GM21515 (cell line): ENCODE measurements around the gene MRLN.
"Not testable (repeated sequence)": the region's sequence is repeated elsewhere in the genome, so short reads cannot be mapped to it uniquely, and the experiment has no call there.

Experiments
- ATAC-seq: cut with Tn5 transposase; IDR thresholded peaks from one replicate; pipeline ENCODE4 v1.9.1; 2021; ENCODE audit not compliant: unreplicated experiment

MRLN gene

DNA sequence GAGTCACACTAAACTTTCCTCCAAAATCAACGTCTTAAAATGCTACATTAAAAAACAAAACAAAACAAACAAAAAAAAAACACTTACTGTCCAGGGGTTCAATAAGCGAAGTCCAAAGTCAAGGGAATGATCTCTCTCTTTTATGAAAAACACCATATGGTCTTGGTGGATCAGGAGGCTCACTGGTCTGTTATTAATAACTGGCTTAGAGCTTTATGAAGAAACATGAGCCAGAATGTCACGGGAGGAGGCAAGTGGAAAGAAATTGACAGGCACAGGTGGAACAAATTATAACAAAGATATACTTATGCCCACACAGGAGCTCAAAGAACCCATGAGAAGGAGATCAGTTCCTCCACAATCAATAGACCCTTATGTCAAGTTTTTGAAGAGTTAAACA is at the start of gene MRLN:
Gene MRLN, minus strand, starts transcription at position 189 of the 400 bp plus-strand sequence.
- ATAC-seq: no peak

DNA sequence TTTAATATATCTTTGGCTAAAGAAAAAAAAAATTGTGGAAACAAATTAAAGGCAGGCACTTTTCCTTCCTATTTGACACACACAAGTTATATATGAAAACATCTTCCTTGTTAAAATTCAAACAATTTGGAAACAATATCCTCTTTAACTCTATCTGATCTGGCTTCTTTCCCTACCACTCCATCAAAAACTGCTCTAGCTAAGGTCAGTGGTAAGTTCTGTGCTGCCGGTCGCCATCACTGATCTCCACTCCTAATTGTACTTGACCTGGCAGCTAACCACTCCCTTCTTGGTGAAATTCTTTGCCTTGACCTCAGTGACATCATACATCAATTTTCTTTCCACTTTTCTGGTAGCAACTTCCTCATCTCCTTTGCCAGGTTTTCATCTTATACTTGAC is 47.9 kb upstream of the MRLN start:
- ATAC-seq: no peak

DNA sequence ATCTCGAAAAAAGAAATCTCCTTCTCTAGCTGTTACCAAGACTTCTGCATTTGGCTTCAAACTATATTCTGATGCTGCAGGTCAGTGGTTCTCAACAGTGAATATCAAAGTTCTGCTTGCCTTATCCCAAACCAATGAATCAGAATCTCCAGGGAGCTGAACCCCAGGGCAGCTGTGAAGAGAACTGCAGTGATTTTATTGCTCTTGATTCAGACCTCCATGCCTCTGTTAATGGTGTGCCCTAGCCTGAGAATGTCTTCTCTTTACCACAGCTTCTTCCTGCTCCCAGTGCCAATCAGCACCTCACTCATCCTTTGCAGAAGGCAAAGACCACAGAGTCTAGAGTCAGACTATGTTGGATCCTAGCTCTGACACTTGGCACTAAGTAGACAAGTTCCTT is 46.2 kb upstream of the MRLN start:
- no peak for ATAC-seq

DNA sequence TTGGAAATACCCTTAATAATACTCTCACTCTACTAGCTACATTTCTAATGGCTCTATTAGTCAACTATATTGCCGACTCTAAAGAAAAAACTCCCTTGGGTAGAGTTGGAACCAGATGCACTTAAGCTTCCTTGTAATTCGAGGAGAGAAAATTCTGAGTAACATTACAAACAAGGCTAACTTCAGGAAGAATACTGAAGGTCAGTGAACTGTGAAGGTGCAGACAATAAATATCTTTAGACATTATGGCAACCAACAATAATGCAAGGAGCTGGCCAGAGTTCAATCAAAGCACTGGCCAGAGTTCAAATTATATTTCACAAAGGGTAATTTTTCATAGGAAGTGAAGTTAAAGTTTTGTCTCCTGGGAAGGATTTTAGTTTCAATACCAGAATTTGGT is 40.7 kb upstream of the MRLN start:
- ATAC-seq: no peak

DNA sequence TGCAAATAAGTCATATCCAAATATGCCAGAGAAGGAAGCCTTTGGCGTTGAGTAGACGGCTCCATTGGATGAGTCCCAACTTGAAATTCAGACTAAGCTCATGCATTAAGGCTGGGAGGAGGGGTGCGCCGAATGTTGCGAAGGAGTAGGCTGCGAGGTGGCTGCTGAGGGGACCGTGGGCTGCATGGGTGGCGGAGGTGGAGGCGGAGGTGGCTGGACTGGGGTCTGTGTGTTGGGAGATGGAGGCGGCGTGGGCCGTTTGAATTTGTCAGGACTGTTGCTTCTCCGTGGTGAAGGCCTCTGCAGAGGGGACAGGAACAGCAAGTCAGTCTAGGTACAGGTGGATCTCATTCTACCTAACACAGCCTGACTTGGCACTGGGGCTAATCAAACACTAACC is 39.6 kb upstream of the MRLN start:
- no peak for ATAC-seq

DNA sequence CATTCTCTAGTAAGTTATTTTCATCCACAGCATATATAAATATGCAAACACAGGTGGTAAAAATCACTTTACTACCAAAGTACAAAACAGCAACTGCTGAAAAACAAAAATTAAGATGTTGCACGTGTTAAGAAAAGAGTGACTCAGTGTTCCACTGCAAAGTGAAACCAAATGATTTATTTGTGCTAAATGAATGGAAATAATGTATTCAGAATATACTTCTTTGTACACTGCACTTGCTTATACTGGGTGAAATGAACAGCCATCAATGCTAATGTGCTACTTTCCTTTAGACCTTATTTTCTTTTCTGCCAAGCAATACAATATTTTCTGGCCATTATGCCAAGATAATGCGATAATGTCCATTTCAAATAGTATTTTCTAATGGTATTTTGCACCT is 38.3 kb upstream of the MRLN start:
- ATAC-seq: no peak

DNA sequence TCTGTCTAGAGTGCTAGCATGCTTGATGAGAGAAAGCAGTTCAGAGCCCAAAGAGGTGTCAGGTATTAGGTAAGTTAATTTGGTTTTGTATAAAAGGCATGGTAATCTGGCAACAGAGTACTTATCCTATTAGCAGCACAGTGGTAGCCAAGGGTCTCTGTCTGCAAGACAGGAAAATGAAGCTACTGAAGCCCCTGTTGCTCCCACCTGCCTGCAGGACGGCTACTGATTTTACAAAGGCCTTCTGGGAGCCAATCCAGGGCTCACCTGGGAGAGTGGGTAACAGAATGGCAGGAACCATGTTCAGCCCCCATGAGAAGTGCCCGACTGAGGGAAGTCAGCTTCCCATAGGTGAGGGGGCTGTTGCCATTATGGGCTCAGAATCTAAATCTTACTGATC is 36.8 kb upstream of the MRLN start:
- not testable (repeated sequence) for ATAC-seq

DNA sequence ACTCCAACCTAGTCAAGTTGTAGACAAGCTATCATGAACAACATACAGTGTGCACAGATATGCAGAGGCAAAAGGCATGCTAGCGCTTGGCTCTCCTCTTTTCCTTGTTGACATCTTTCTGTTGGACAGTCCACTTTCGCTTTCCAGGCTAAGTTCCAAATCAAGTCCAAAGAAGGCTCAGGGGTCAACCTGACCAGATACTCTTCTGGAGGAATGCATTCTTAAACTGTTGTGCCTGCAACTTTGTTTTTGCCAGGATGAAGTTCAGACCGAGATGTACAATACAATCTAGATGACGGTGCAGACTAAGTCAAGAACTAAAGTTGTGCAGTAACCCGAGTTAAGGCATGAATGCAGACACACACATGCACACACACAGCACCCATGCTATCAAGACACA is 35.7 kb upstream of the MRLN start:
- ATAC-seq: not testable (repeated sequence)

DNA sequence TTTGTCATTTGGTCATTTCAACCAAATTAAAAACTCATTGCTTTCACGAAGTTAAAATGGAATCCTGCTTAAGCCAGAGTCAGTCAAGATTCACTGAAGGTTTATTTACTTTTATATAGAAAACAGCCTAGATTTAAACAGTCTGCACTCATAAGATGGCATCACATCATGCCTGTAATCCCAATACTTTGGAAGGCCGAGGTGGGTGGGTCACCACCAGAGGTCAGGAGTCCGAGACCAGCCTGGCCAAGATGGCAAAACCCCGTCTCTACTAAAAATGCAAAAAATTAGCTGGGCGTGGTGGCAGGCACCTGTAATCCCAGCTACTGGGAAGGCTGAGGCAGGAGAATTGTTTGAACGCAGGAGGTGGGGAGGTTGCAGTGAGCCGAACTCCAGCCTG is 33.8 kb upstream of the MRLN start:
- not testable (repeated sequence) for ATAC-seq

DNA sequence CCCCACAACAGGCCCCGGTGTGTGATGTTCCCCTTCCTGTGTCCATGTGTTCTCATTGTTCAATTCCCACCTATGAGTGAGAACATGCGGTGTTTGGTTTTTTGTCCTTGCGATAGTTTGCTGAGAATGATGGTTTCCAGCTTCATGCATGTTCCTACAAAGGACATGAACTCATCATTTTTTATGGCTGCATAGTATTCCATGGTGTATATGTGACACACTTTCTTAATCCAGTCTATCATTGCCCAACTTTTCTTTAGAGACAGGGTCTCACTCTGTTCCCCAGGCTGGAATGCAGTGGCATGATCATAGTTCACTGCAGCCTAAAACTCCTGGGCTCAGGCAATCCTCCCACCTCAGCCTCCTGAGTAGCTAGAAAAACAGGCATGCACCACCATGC is 32.2 kb upstream of the MRLN start:
- ATAC-seq: not testable (repeated sequence)

DNA sequence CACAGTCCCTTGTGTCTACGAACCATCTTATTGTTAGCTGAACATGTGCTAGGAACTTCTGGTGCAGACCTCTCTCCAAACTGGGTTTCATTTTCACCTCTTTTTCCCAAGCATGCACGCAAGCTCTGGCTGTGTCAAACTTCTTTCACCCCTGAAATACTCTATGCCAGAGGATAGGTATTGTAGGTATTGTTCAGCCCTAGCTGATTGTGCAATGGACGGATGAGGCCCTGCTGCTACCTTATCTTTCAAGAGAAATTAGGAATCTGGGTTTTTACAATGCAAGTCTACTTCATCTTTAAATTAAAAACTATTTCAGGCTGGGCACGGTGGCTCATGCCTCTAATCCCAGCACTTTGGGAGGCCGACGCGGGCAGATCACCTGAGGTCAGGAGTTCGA is 28.3 kb upstream of the MRLN start:
- no peak for ATAC-seq

DNA sequence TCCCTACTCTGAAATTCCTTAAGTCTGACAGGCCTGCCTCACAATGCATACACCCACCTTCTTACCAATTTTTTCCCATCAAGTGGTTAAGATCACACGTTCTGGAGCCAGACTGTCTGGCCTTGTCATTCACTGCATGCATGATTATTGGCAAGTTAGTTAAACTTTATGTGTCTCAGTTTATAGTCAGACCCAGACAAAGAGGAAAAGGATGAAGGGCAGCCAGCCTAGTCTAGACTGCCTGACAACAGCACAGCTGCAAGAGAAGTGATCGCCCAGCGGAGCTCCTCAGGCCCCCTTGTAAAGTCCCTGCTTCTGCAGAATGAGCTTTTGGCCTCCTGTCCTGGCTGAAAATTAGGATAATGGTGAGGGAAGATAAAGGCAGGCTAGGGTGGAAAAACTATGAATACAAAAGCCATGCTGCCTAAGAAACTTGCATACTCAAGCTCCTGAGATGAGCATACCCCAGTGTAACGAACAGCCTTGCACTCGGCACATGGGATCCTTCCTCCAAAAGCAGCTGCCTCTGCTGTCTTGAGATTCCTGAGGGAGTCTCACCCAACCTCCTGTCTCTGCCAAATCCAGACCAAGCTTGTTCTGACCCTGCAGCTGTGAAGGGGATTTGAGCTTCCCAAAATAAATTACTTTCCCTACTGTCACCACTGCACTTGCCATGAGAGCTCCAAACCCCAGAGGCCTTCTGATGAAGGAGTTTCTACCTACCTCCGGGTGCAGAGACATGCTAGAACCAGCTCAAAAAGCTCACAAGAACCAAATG is 26.7 kb upstream of the MRLN start:
- no peak for ATAC-seq

DNA sequence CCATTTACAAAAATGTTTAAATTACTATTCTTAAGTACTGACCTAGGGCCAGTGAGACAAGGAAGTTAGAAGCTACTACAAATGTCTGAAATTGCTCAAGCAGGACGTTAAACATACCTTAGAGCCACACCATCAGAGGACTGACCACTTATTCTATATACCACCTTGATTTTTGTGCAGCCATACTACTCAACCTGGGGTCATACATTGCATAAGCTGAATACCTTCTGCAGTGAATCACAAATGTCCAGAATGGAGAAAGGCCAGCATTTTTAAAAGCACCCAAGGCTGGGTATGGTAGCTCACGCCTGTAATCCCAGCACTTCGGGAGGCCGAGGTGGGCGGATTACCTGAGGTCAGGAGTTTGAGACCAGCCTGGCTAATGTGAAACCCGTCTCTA is 21.2 kb upstream of the MRLN start:
- ATAC-seq: no peak

DNA sequence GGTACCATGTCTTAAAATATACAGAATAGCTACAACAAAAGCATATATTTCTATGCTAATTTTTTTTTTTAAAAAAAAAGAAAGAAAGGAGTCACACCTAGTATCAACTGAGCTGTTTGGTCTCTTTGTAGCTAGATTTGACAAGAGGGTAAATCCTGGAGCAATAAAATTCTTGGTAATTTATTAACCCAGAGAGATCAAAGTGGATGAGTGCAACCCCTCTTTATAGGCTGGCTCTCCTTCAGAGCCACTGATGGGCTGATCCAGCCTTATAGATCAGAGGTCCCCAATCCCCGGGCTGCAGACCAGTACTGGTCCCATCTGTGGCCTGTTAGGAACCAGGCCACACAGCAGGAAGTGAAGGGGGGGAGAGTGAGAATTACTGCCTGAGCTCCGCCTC is 19.8 kb upstream of the MRLN start:
- ATAC-seq: no peak

DNA sequence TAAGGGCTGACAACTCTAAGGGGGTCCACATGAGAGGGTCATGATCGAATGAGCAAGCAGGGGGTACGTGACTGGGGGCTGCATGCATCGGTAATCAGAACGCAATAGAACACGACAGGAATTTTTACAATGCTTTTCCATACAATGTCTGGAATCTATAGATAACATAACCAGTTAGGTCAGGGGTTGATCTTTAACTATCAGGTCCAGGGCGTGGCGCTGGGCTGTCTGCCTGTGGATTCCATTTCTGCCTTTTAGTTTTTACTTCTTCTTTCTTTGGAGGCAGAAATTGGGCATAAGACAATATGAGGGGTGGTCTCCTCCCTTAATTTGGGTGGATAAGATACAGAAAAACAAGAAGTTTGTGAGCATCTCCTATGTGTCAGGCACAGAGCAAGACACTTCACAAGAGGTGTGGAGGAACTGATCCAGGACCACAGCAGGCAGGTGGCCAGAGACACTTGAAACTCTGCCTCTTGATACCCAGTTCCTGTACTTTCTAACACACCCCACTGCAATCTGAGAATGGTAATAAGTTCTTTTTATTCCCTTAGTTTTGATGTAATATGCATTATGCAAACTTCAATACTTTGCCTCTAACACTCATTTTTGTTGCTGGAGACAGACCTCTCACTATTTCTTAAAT is 18.0 kb upstream of the MRLN start:
- ATAC-seq: no peak

DNA sequence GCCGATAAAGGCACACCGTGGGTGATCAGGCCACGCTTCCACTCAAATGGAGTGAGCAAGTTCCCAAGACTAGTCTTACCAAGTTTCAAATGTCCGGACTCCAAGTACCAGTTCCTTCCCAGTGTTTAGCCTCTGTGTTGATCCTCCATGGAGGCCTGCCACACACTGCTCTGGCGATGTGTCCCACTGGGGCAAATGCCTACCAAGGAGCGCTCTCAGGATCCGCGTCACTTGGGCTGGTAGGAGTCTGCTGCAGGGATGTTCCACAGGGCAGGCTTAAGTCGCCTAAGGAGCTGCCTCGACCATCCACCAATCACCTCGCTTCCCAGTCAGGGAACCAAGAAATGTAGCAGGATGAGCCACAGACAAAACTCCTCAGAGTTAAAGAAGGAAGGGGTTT is 17.4 kb upstream of the MRLN start:
- ATAC-seq: no peak

DNA sequence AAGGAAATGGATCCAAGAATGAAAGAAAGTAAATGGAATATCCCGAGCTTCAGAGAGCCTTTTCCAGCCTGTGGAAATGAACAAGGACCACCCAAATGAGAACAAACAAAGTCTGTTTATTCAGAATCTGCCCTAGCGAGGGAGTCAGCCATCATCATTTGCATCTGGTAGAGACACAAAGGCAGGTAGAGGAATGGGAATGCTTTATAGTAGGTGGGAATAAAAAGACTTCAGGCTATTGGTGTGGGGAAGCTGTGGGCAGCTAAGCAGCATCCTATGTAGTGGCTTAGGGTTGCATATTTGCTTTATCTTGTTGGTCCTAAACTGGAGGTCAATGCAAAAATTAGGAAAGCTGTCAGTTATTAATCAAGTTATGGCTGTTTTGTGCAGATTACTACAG is 9.2 kb upstream of the MRLN start:
- ATAC-seq: no peak

DNA sequence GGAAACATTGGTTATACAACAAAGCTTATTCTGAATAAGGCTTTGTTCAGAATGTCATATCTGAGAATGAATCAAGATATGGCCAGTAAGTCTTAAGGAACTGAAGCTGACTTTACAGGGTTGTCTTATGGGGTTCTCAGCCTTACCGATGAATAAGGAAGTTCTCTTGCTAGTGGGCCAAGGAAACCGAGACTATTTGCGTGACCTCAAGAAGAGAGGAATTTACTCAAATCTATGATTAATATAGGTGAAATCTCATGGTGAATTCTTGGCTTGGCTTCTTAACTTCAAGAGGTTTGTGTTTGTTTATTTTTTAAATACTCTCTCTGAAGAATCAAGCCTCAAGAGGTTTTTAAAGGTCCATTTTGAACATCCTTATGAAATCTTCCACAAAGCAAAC is 4.7 kb upstream of the MRLN start:
- no peak for ATAC-seq

DNA sequence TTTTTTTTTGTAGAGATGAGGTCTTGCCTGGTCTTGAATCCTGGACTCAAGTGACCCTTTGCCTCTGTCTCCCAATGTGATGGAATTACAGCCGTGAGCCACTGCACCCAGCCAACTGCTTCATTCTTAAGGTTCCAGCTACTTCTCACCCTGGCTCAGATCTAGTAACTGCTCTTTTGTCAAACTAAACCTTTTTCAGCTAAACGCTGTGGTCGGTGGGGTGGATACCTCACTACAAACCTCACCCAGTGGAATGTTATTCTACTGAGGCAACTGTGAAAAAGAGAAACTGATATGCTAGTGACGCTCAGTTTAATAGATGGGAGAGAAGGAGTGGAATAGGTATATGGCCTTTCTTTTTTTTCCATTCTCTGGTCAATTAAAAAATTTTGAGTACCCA is 1.7 kb upstream of the MRLN start:
- ATAC-seq: no peak

DNA sequence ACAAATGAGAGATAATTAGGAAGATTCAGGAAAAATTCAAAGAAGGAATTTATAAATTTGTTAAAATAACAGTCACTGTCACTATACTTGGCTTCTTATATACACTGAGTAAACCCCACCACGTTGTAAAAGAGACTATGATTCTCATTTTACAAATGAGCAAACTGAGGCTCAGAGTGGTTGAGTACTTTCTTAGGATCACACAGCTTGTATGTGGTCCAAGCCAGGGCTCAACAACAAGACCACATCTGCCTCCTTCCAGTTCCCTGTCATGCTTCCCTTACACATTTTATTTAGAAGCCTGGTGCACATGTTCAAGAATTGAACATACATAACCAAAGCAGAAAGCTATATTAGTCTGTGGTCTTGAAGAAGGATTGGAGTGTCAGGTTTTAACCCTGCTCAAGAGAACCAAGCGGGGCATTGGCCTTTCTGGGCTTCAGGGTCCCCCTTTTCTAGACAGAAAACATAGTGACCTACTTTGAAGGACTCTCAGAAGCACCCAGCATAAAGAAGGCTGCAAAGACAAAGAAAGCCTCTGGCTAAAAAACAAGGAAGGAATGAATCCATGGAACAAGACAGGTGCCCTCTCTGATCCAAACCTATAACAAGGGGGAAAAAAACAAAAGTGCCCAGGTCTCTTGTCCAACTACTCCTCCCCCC is 846 bp downstream of the MRLN start:
- no peak for ATAC-seq

DNA sequence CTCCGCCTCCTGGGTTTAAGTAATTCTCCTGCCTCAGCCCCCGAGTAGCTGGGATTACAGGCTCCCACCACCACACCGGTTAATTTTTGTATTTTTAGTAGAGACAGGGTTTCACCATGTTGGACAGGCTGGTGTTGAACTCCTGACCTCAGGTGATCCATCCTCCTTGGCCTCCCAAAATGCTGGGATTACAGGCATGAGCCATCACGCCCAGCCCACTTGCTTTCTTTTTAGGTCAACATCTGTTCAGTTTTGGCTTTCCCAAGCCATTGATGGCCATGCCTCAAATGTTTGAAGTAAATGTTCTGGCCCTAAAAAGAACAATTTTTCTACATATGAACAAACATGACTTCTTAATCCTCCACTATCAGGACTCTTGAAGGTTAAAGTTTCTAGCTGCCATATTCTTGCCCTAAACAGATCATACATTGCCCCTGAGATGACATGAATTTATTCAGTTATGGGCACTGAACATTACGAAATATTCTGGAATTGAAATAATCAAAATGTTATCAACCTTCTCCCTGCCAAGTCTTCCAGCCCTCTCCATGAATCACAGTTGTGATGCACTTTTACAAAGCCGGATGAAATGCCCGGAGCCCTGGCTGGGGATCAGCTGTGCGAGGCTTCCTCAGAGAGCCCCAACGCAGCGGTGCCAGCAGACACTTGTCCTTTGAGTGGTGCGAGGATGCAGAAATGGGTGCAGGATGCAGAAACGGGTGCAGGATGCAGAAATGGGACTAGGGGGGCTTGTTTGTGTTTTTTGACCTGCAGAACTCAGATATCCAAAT is 2.9 kb downstream of the MRLN start:
- no peak for ATAC-seq

DNA sequence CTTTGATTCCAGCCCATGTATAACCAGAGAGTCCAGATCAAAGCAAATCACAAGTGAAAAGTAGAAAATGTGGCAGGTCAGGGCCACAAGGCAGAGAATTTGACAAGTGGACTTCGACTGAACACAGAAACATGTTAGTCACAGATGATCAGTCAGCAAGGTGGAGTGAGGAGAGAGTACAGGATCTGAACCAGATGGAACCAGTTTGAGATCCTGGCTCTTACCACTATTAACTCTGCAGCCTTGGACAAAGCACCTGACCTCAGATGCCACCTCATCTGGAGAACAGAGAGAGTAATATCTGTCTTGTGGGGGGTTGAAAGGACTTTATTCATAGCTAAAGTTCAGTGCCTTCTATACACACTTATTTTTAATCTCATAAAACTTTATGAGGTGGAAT is 4.4 kb downstream of the MRLN start:
- ATAC-seq: no peak
